Measurements from ENCODE around the gene DDX42. TPM values are rescaled to one million over a fixed set of nuclear protein-coding genes. Genes with fewer than 3 reads are reported as not detected.

Gene DDX42
- total and polyA plus RNA-seq, 2 of the 13 experiments (the other 11 are each of a cell fraction or from before 2014, with no cell fraction given) = 87.2 to 92.9 TPM

- TF ChIP-seq, protein P1, sequence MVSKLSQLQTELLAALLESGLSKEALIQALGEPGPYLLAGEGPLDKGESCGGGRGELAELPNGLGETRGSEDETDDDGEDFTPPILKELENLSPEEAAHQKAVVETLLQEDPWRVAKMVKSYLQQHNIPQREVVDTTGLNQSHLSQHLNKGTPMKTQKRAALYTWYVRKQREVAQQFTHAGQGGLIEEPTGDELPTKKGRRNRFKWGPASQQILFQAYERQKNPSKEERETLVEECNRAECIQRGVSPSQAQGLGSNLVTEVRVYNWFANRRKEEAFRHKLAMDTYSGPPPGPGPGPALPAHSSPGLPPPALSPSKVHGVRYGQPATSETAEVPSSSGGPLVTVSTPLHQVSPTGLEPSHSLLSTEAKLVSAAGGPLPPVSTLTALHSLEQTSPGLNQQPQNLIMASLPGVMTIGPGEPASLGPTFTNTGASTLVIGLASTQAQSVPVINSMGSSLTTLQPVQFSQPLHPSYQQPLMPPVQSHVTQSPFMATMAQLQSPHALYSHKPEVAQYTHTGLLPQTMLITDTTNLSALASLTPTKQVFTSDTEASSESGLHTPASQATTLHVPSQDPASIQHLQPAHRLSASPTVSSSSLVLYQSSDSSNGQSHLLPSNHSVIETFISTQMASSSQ (IDR thresholded peaks at IDR 0.05; ENCODE audit: low read depth) = 0 out of 2 replicates have a peak, but pooled peaks have one; percentile 23
- TF ChIP-seq, protein P1 (CRISPR knock-in tag; IDR thresholded peaks at IDR 0.05; ENCODE audit: borderline replicate concordance) = peak; percentile 65
- TF ChIP-seq KDM5A (IDR thresholded peaks at IDR 0.05; ENCODE audit: borderline replicate concordance, low read length) (peak; percentile 71; the same call in 1 of the 2 replicates), ZNF232 (CRISPR knock-in tag; IDR thresholded peaks at IDR 0.05; ENCODE audit: borderline replicate concordance) (peak; percentile 52), BRD4 (CRISPR knock-in tag; IDR thresholded peaks at IDR 0.05) (peak; percentile 76), ZHX1 (CRISPR knock-in tag; IDR thresholded peaks at IDR 0.05; ENCODE audit: low read depth) (peak; percentile 99), MTF1 (CRISPR knock-in tag; IDR thresholded peaks at IDR 0.05) (no peak), ZNF101 (CRISPR knock-in tag; IDR thresholded peaks at IDR 0.05; ENCODE audit: borderline replicate concordance, low read depth) (peak; percentile 67; the same call in 1 of the 2 replicates), ZFX (CRISPR knock-in tag; IDR thresholded peaks at IDR 0.05; ENCODE audit: low read depth) (peak; percentile 98), MAFF (IDR thresholded peaks at IDR 0.05; ENCODE audit: low read depth, low read length) (peak; percentile 9; the same call in 1 of the 2 replicates), STAG1 (CRISPR knock-in tag; IDR thresholded peaks at IDR 0.05) (peak; percentile 19), ZBTB1 (CRISPR knock-in tag; IDR thresholded peaks at IDR 0.05; ENCODE audit: borderline replicate concordance) (peak; percentile 91; the same call in 1 of the 2 replicates), LCORL (IDR thresholded peaks at IDR 0.05) (peak; percentile 82), LCORL (CRISPR knock-in tag; IDR thresholded peaks at IDR 0.05) (peak; percentile 98), ZMYM4 (CRISPR knock-in tag; IDR thresholded peaks at IDR 0.05) (peak; percentile 94)
- TF ChIP-seq, protein P2, sequence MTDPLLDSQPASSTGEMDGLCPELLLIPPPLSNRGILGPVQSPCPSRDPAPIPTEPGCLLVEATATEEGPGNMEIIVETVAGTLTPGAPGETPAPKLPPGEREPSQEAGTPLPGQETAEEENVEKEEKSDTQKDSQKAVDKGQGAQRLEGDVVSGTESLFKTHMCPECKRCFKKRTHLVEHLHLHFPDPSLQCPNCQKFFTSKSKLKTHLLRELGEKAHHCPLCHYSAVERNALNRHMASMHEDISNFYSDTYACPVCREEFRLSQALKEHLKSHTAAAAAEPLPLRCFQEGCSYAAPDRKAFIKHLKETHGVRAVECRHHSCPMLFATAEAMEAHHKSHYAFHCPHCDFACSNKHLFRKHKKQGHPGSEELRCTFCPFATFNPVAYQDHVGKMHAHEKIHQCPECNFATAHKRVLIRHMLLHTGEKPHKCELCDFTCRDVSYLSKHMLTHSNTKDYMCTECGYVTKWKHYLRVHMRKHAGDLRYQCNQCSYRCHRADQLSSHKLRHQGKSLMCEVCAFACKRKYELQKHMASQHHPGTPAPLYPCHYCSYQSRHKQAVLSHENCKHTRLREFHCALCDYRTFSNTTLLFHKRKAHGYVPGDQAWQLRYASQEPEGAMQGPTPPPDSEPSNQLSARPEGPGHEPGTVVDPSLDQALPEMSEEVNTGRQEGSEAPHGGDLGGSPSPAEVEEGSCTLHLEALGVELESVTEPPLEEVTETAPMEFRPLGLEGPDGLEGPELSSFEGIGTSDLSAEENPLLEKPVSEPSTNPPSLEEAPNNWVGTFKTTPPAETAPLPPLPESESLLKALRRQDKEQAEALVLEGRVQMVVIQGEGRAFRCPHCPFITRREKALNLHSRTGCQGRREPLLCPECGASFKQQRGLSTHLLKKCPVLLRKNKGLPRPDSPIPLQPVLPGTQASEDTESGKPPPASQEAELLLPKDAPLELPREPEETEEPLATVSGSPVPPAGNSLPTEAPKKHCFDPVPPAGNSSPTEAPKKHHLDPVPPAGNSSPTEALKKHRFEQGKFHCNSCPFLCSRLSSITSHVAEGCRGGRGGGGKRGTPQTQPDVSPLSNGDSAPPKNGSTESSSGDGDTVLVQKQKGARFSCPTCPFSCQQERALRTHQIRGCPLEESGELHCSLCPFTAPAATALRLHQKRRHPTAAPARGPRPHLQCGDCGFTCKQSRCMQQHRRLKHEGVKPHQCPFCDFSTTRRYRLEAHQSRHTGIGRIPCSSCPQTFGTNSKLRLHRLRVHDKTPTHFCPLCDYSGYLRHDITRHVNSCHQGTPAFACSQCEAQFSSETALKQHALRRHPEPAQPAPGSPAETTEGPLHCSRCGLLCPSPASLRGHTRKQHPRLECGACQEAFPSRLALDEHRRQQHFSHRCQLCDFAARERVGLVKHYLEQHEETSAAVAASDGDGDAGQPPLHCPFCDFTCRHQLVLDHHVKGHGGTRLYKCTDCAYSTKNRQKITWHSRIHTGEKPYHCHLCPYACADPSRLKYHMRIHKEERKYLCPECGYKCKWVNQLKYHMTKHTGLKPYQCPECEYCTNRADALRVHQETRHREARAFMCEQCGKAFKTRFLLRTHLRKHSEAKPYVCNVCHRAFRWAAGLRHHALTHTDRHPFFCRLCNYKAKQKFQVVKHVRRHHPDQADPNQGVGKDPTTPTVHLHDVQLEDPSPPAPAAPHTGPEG (CRISPR knock-in tag; IDR thresholded peaks at IDR 0.05) = peak; percentile 73
Measured at GRCh38 chr17:63773272-63774140, 464 bp upstream of the DDX42 start, which contains the start of gene CCDC47 (continued).
